Fibroblast of mammary gland (primary cell): Measurements from ENCODE around the gene ZC3H12C.
A peak's percentile ranks its signal among the peaks of the same experiment; 100 is the strongest.

Experiments
- DNase-seq: peaks from one replicate; pipeline ENCODE4 v3.0.0-alpha.2; 2010; ENCODE audit warnings: low read depth
- H3K4me3 ChIP-seq: 2 replicates; pipeline ENCODE4 v1.5.1; 2011; ENCODE audit warnings: low read depth, mild to moderate bottlenecking, low read length, moderate library complexity; ENCODE audit not compliant: control insufficient read depth
- CTCF ChIP-seq: conservative IDR thresholded peaks from 2 replicates; pipeline ENCODE4 v1.5.1; 2011; ENCODE audit warnings: low read depth, low read length, inconsistent platforms; ENCODE audit not compliant: control insufficient read depth, insufficient read depth

ZC3H12C gene

DNA sequence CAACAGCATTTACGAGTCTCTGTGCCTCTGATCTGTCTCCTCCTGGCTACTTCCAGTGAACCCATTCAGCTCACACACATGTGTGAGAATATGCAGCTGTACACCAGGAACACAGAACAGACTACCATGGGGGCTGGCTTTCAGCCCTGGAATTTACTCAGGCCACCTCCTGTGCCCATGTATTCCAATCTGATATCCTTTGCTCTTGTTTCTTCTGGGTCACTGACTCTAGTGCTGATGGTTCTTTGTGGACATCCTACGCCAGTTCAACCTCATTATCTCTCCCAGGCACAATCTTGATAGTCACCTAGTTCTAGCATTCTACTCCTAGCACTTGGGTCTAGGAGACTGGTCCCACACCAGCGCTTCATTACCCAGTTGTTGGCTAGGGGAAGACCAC lies 23.0 kb upstream of the ZC3H12C start:
- DNase-seq: no peak
- no peak for TF ChIP-seq CTCF
- no peak overlapping the region for H3K4me3 ChIP-seq

DNA sequence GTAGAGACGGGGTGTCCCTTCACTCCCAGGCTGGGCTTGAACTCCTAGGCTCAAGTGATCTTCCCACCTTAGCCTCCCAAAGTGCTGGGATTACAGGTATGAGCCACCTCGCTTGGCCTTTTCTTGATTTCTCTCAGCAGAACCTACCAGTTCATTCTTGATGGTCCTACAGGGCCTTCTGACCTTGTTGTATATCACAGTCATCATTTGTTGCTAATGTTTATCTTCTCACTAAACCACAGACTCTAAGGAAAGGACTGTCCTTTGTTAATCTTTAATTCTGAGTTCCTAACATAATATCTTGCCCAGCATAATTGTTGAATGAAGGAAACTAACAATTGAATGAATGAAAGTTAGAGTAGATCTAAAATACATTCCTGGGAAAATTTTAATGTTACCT lies 22.0 kb upstream of the ZC3H12C start:
- no peak for TF ChIP-seq CTCF
- no peak for DNase-seq

DNA sequence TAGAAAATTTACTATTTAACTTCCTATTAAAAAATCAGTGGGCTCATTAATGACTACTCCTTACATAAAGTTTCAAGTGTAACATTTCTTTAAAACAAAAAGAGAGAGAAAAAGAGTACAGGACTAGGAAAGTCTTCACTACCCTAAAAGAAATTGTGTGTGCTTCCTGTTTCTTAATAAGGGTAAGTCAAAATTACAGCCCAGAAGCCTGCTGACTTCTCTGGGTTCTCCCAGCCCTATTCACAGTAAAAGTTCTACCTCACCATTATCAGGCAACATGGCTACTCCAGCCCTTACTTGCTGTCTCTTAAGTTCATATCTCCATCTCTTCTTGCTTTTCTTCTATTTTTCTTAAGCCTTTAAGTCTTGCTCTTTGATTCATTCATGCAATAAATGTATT lies 20.3 kb upstream of the ZC3H12C start:
- no peak for DNase-seq
- no peak for TF ChIP-seq CTCF
- no peak overlapping the region for H3K4me3 ChIP-seq

More for the DNA sequence above, 22.0 kb upstream of the ZC3H12C start:
- H3K4me3 ChIP-seq: no peak overlapping the region

GRCh38 chr11:110074499-110074898 lies 18.7 kb upstream of the ZC3H12C start:
- no peak for TF ChIP-seq CTCF
- H3K4me3 ChIP-seq: no peak overlapping the region
- DNase-seq: no peak

DNA sequence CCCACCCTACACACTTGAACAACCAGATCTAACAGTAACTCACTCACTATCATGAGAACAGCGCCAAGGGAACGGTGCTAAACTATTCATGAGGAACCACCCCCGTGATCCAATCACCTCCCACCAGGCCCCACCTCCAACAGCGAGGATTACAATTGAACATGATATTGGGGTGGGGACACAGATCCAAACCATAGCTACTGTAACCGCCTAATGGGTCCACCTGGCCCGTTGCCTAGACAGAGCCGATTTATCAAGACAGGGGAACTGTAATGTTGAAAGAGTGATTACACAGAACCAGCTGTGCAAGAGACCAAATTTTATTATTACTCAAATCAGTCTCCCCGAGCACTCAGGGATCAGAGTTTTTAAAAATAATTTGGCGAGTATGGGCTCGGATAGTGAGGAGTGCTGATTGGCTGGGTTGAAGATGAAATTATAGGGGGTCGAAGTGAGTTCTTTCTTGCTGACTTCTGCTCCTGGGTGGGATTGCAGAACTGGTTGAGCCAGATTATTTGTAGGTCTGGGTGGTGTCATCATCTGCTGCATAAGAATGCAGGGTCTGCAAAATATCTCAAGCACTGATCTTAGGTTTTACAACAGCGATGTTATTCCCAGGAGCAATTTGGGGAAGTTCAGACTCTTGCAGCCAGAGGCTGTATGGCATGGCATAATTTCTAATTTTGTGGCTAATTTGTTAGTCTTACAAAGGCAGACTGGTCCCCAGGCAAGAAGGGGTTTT lies 17.9 kb upstream of the ZC3H12C start:
- TF ChIP-seq CTCF: no peak
- no peak overlapping the region for H3K4me3 ChIP-seq
- peak; percentile 86 for DNase-seq

DNA sequence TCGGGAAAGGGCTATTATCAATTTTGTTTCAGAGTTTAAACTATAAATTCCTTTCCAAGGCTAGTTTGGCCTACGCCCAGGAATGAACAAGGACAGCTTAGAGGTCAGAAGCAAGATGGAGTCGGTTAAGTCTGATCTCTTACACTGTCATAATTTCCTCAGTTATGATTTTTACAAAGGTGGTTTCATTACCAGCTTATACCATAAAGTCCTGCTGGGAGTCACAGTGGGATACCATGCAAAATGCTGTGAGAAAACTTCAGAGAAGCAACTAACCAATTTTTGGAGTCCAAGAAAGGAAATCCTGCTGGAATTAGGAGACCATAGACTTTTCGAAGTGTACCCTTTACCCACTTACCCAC lies 17.4 kb upstream of the ZC3H12C start:
- no peak for DNase-seq
- no peak overlapping the region for H3K4me3 ChIP-seq
- no peak for TF ChIP-seq CTCF
